ENCODE results near the gene TMEM187. TPM values are rescaled to one million over a fixed set of nuclear protein-coding genes. Genes with fewer than 3 reads are reported as not detected.

Gene TMEM187
- total RNA-seq, 4 donors from 2014 or later = 2.0 to 10.0 (median 6.1) TPM

DNA sequence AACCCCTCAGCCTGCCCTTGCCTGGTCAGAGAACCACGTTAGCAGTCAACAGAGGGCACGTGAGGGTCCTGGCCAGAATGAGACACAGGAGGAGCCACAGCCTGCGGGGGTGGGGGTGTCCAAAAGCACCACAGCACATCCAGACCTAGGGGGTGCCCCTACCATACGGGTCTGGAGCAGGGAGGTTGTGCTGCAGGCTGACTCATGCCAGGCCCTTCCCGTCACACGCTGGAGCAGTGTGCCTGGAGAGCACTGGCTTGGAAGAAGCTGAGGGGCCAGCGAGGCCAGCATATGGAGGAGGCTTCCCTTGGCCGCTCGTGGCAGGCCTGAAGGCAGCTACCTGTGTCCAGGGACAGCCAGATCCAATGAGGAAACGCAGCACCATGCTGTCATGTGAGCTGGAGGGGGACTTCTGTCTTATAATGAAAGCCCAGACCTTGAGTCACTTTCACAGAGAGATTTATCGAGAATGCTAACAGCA is 48.6 kb downstream of the TMEM187 start:
- TF ChIP-seq CTCF (IDR thresholded peaks at IDR 0.05; ENCODE audit: low read depth) = no peak

DNA sequence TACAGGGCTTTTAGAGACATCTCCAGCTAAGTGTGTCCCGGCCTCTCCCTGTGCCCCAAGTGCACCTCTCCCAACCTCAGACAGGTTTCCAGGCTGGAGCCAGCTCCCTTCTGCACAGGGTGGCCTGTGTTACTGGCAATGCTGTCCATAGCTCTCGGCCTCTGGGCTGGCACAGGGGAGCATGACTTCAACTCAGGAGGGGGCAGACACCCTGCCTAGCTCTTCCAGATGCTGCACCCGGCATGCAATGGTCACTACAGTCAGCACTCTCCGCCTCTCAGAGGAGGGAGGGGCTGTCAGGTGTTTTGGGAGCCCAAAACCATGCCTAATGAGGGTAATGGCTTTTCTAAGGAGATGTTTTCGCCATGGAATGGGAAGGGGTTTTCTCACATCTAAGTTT is 49.6 kb downstream of the TMEM187 start:
- no peak for TF ChIP-seq CTCF (IDR thresholded peaks at IDR 0.05; ENCODE audit: low read depth)

DNA sequence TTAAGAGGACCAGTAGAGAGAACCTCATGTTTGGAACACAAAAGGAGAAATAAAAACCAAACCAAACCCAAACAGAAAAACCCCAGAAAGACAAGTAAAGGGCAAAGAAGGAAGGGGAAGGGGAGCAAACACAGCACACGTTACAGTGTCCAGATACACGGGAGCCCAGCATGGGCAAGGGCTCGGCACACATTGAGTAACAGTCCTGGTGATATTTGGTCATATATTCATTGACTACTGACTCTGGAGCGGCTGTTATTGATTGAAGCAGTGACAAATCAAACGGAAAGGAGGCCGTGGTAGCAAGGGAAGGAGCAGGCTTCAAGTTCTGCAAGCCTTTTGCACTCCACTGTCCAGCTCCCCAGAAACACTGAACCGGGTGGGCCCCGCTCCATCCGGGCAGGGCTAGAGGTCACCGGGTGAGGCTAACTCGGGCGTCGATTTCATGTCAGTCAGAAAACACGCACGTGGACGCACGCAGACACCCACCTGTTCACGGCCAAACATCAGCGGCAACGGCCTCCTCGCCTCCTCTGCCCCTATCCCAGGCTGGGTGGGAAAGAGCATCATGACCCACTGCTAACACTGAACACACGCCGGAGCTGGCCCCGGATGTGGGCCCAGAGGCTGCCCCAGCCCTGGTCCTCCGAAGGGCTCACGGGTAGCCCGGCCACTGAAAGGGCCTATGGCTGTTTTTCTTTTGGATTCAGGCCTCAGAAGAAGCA is 50.9 kb downstream of the TMEM187 start:
- TF ChIP-seq CTCF (IDR thresholded peaks at IDR 0.05; ENCODE audit: low read depth) = no peak

DNA sequence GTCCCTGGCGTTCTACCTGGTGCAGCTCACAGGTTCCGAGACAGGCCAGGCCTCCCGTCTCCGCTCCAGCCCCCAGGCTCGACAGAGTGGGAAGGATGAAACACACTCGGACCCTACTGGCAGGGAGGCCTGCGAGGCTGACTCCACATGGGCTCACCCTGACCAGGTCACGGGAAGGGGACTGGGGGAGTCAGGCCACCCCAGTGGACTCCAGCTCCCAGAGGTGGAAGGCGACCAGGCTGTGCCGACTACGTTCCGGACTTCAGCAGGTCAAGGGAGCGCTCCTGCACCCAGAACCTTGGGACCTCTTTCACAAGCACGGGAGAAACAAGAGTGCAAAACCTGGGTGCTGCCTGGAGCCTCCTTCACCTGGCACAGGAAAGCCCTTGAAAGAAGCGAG is 51.7 kb downstream of the TMEM187 start:
- no peak for TF ChIP-seq CTCF (IDR thresholded peaks at IDR 0.05; ENCODE audit: low read depth)

DNA sequence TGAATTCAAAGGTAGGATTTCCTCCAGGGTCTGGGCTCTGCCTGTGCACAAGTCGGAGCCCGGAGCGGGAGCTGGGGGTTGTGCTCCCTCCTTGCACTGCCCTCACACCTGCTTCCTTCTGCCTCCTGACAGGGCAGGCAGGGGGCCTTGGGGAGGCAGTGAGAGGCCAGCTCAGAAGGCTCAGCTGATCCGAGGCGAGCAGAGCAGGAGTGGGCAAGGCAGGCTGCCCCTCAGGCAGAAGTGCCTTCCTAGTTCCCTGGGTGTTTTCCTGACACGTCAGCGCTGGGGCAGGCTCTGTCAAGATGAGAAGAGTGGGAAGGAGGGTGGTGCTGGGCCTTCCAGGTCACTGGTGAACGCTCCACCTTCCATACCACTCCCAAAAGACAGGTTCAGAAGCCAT is 52.7 kb downstream of the TMEM187 start:
- TF ChIP-seq CTCF (IDR thresholded peaks at IDR 0.05; ENCODE audit: low read depth) = no peak

DNA sequence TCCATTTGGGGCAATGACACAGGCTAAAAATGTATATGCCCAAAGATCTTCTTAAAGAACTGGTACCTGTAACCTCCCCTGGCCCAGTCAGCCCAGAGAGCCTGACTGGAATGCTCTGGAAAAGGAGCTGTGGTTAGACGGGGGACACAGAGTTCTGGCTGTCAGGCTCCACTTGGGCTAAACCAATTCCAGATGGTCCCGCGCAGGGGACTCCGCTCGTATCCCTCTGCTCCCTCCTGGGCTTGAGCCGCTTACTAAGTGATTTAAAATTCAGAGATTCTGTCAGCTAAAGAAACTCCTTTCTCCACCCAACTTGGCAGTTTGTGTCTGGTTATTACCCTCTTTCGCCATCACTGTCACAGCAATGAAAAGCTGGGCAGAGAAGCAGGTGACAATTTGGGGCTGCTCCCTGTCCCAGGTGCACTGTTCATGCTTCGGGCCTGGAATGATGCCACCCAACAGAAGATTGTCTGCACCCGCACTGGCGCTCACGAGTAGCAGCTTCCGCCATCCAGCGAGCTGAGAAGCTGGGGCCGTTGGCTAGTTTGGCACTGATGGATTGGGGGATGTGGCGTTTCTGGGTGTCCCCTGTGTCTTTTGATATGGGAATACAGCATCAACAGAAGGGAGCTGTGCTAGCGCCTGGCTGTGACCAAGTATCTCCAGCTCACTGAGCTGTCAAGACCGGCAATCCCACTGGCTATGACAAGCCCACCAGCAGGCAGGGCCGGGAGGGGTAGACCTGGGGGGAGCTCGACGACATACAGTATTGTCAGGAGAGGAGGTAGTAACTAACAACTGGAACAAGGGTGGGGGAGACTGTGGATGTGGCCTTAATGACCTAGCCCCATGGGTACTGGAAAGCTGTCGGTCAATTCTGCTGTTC is 53.8 kb downstream of the TMEM187 start:
- TF ChIP-seq CTCF (IDR thresholded peaks at IDR 0.05; ENCODE audit: low read depth) = no peak

- TF ChIP-seq CTCF (IDR thresholded peaks at IDR 0.05; ENCODE audit: low read depth) = no peak
Measured at GRCh38 chrX:154027022-154027402, 54.5 kb downstream of the TMEM187 start.
